B cell (primary cell): ENCODE results near the gene ZBTB16.

Experiments used
- EZH2 ChIP-seq: IDR thresholded peaks from 2 replicates; pipeline ENCODE4 v1.6.1; 2012; ENCODE audit warnings: borderline replicate concordance, low read depth, mild to moderate bottlenecking, moderate library complexity, low read length; ENCODE audit not compliant: insufficient read depth, poor library complexity, severe bottlenecking
- TF ChIP-seq, protein P1 (sequence below): fragments of 200-600 bp; IDR thresholded peaks from one replicate; pipeline ENCODE4 v1.8.0; 2022; ENCODE audit warnings: antibody characterized with exemption, mild to moderate bottlenecking

DNA sequence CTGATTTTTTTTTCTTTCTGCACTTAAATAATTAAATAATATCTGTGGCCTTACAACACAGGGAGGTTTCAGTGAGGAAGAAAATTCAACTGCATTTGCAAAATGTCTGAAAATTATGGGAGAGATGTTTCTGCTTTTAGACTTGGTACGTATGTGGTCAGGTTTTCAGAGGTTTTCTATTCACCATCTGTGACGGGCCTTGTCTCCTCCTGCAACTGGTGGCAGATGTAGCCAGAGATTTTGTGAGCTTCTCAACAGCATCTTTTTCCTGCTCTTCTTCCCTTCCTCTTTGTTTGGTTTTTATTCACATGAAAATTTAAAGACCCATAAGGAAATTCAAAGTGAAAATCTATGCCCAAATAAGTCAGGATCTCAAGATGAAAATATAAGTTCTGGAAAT, 38.3 kb downstream of the ZBTB16 start:
- TF ChIP-seq, protein P1, sequence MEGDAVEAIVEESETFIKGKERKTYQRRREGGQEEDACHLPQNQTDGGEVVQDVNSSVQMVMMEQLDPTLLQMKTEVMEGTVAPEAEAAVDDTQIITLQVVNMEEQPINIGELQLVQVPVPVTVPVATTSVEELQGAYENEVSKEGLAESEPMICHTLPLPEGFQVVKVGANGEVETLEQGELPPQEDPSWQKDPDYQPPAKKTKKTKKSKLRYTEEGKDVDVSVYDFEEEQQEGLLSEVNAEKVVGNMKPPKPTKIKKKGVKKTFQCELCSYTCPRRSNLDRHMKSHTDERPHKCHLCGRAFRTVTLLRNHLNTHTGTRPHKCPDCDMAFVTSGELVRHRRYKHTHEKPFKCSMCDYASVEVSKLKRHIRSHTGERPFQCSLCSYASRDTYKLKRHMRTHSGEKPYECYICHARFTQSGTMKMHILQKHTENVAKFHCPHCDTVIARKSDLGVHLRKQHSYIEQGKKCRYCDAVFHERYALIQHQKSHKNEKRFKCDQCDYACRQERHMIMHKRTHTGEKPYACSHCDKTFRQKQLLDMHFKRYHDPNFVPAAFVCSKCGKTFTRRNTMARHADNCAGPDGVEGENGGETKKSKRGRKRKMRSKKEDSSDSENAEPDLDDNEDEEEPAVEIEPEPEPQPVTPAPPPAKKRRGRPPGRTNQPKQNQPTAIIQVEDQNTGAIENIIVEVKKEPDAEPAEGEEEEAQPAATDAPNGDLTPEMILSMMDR: no peak
- no peak for TF ChIP-seq EZH2
